HUES64 (cell line): ENCODE data around the gene USP32.
"Not testable (repeated sequence)": the region's sequence is repeated elsewhere in the genome, so short reads cannot be mapped to it uniquely, and the experiment has no call there.

Experiments
- H3K27ac ChIP-seq: 2 replicates; pipeline ENCODE4 v1.7.0; 2013; ENCODE audit warnings: low read depth, low read length, inconsistent platforms
- H3K27me3 ChIP-seq: 2 replicates; pipeline ENCODE4 v1.6.1; 2013; ENCODE audit warnings: mild to moderate bottlenecking, low read length; ENCODE audit not compliant: insufficient read depth
- H3K36me3 ChIP-seq: 2 replicates; pipeline ENCODE4 v1.6.1; 2013; ENCODE audit warnings: mild to moderate bottlenecking, low read length; ENCODE audit not compliant: insufficient read depth
- H3K4me1 ChIP-seq: 2 replicates; pipeline ENCODE4 v1.6.1; 2013; ENCODE audit warnings: mild to moderate bottlenecking, low read length, moderate library complexity; ENCODE audit not compliant: insufficient read depth
- H3K4me3 ChIP-seq: 2 replicates; pipeline ENCODE4 v1.5.1; 2013; ENCODE audit warnings: mild to moderate bottlenecking, low read length, moderate library complexity
- H3K9ac ChIP-seq: 2 replicates; pipeline ENCODE4 v1.6.1; 2013; ENCODE audit warnings: mild to moderate bottlenecking, low read depth, low read length
- H3K9me3 ChIP-seq: 2 replicates; pipeline ENCODE4 v1.6.1; 2013; ENCODE audit warnings: low read depth, low read length; ENCODE audit not compliant: insufficient read depth
- WGBS: fragments of 150-250, 120-280 bp; methylation state at CpG from one replicate; pipeline ENCODE4 v1.1.7; 2013; ENCODE audit warnings: missing lambda C conversion rate; 5-methylcytosine and 5-hydroxymethylcytosine counted together

The USP32 gene

DNA sequence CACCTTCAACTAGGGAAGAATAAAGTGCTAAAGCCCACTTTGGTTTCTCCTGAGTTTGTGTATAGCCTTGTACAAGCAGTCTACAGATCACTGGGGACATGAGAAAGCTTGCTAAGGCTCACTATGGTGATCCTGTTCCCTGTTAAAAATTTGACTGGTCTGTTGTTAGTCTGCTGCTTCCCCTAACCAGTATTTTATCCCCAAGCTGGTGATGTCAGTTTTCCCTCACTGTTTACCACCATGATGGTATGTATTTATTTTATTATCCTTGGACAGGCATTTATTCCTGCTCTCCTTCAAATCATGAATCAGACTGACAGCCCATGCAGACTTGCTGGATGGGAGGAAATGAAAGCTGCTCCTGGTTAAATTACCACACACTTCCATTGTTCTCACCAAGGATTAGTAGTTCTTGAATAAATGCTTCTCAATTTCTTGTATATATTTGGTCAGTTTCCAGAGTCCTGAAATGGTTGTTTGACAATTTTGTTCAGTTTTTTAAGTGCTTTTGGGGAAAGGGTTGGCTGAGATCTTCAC is 142.6 kb downstream of the USP32 start:
- no peaks in the 10 kb centered on the region for H3K27me3 ChIP-seq
- H3K9ac ChIP-seq, result no peak overlapping the region
- no peak overlapping the region for H3K4me3 ChIP-seq
- H3K36me3 ChIP-seq, result peaks cover 61% of the 10 kb centered on the region
- no peaks in the 10 kb centered on the region for H3K9me3 ChIP-seq
- no peak overlapping the region for H3K27ac ChIP-seq
- no peaks in the 10 kb centered on the region for H3K4me1 ChIP-seq

GRCh38 chr17:60248618-60249289 is 143.2 kb downstream of the USP32 start:
- Histone ChIP-seq H3K27me3 (no peaks in the 10 kb centered on the region), H3K36me3 (peaks cover 55% of the 10 kb centered on the region), H3K9ac (no peak overlapping the region), H3K9me3 (no peaks in the 10 kb centered on the region), H3K27ac (no peak overlapping the region), H3K4me1 (no peaks in the 10 kb centered on the region), H3K4me3 (no peak overlapping the region)
- 97% methylated on average over 5 of the region's 5 CpGs for WGBS

- Histone ChIP-seq H3K9ac (no peak overlapping the region), H3K27ac (no peak overlapping the region), H3K4me3 (no peak overlapping the region), H3K27me3 (no peaks in the 10 kb centered on the region), H3K9me3 (no peaks in the 10 kb centered on the region), H3K4me1 (no peaks in the 10 kb centered on the region), H3K36me3 (peaks cover 50% of the 10 kb centered on the region)
- 97% methylated on average over 7 of the region's 7 CpGs for WGBS
These were observed 144.0 kb downstream of the USP32 start for GRCh38 chr17:60247836-60248461.

DNA sequence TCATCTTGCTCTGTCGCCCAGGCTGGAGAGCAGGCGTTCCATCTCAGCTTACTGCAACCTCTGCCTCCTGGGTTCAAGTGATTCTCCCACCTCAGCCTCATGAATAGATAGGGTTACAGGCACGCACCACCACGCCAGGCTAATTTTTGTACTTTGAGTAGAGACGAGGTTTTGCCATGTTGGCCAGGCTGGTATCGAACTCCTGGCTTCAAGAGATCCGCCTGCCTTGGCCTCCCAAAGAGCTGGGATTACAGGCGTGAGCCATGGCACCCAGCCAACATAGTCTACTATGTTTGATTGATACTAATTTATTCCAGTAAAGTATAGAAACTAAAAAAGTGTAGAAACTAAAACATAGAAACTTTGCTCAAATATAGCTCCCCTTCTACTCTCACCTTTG is 147.3 kb downstream of the USP32 start:
- Histone ChIP-seq H3K9me3 (no peaks in the 10 kb centered on the region), H3K4me3 (no peak overlapping the region), H3K27ac (no peak overlapping the region), H3K9ac (no peak overlapping the region), H3K27me3 (no peaks in the 10 kb centered on the region), H3K36me3 (peaks cover 30% of the 10 kb centered on the region), H3K4me1 (no peaks in the 10 kb centered on the region)
- 98% methylated on average over 8 of the region's 8 CpGs for WGBS

GRCh38 chr17:60240290-60240689 is 151.6 kb downstream of the USP32 start:
- WGBS, result over 99% methylated on average over 3 of the region's 3 CpGs
- H3K4me3 ChIP-seq, result no peak overlapping the region
- H3K9me3 ChIP-seq, result no peaks in the 10 kb centered on the region

DNA sequence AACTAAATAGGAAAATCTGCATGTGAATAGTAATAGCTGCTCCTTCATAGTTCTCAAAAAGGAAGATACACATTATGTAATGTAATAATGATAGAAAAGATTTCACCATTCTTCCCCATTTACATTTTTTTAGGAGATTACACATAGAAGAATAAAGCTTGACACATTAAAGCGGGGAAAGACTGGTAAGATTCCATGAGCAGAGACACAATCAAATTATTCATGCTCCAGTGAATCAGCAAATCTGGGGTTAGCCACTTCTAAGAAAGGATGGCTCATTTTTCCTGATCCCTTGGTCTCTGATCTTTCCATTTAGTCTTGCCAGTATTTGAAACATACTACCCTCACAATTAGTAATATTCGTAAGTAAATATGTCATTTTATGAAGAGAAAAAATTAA is 160.2 kb downstream of the USP32 start:
- WGBS, result 93% methylated on average over 1 of the region's 2 CpGs
- Histone ChIP-seq H3K36me3 (peaks cover 34% of the 10 kb centered on the region), H3K4me1 (0 out of 2 replicates have a peak, but pooled peaks cover 3% of the 10 kb centered on the region), H3K9ac (no peak overlapping the region), H3K27ac (no peak overlapping the region), H3K27me3 (no peaks in the 10 kb centered on the region), H3K4me3 (no peak overlapping the region), H3K9me3 (no peaks in the 10 kb centered on the region)

More at GRCh38 chr17:60240290-60240689, 151.6 kb downstream of the USP32 start:
- H3K27ac ChIP-seq, result no peak overlapping the region
- H3K36me3 ChIP-seq, result peaks cover 32% of the 10 kb centered on the region
- H3K9ac ChIP-seq, result no peak overlapping the region
- H3K27me3 ChIP-seq, result no peaks in the 10 kb centered on the region
- no peaks in the 10 kb centered on the region for H3K4me1 ChIP-seq

- no peaks in the 10 kb centered on the region for H3K9me3 ChIP-seq
- no peak overlapping the region for H3K9ac ChIP-seq
- no peak overlapping the region for H3K4me3 ChIP-seq
- peaks cover 34% of the 10 kb centered on the region for H3K36me3 ChIP-seq
- 0 out of 2 replicates have a peak, but pooled peaks cover 3% of the 10 kb centered on the region for H3K4me1 ChIP-seq
- H3K27me3 ChIP-seq, result no peaks in the 10 kb centered on the region
- 94% methylated on average over 4 of the region's 4 CpGs for WGBS
- no peak overlapping the region for H3K27ac ChIP-seq
These were observed 160.7 kb downstream of the USP32 start for GRCh38 chr17:60231234-60231633.

DNA sequence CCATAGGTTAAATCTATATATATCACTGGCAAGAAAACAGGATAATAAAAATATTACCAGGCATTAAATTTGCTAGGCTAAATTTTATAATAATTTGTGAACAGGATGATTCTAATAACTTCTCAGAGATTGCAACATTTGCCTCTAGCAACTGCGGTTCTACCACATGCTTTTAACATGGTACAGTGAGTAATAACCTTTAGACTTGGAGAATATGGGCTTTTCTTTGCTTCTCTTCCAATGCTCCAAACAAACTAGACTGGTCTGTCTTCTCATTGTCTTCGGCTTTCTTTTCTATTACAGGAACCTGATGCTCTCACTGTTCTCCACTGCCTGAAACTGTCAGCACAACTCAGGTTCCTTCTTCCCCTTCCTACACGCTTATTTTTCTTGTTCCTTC is 161.6 kb downstream of the USP32 start:
- Histone ChIP-seq H3K36me3 (peaks cover 34% of the 10 kb centered on the region), H3K27me3 (no peaks in the 10 kb centered on the region), H3K4me3 (no peak overlapping the region), H3K9me3 (no peaks in the 10 kb centered on the region), H3K27ac (no peak overlapping the region), H3K4me1 (0 out of 2 replicates have a peak, but pooled peaks cover 3% of the 10 kb centered on the region), H3K9ac (no peak overlapping the region)
- 95% methylated on average over 3 of the region's 3 CpGs for WGBS

DNA sequence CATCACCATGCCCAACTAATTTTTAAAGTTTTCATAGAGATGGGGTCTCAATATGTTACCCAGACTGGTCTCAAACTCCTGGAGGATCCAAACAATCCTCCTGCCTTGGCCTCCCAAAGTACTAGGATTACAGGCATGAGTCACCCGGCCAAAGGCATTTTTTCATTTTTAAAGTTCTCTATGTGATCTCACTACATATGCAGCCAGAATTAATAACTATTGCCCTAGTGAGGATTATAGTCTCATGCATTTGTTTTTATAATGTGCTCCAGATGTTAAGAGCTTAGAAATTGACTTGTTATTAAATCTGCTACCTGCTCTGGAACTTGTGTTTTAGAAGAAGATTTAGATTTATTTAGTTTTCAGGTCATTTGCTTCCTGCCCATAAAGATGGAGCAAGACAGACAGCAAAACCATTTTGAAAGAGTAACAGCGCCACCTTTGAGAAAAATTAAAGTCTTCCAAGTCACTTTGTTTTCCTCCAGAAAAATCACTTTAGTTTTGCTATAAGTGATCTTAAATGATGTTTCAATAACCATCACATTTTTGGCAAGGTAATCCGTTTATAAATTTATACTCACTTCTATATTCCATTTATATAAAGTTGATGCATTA is 162.6 kb downstream of the USP32 start:
- no peak overlapping the region for H3K27ac ChIP-seq
- H3K4me1 ChIP-seq, result 0 out of 2 replicates have a peak, but pooled peaks cover 3% of the 10 kb centered on the region
- no peaks in the 10 kb centered on the region for H3K9me3 ChIP-seq
- H3K27me3 ChIP-seq, result no peaks in the 10 kb centered on the region
- no peak overlapping the region for H3K9ac ChIP-seq
- WGBS, result 92% methylated on average over 2 of the region's 3 CpGs
- H3K4me3 ChIP-seq, result no peak overlapping the region
- H3K36me3 ChIP-seq, result peaks cover 37% of the 10 kb centered on the region

DNA sequence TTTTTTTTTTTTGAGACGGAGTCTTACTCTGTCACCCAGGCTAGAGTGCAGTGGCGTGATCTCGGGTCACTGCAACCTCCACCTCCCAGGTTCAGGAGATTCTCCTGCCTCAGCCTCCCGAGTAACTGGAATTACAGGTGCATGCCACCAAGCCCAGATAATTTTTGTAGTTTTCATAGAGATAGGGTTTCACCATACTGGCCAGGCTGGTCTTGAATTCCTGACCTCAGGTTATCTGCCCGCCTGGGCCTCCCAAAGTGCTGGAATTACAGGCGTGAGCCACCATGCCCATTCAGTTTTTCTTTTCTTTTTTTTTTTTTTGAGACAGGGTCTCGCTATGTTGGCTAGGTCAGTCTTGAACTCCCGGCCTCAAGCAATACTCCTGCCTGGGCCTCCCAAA is 164.7 kb downstream of the USP32 start:
- H3K9ac ChIP-seq, H3K9me3 ChIP-seq, H3K4me3 ChIP-seq, H3K4me1 ChIP-seq, H3K27ac ChIP-seq, H3K27me3 ChIP-seq: not testable (repeated sequence)
- WGBS, result 95% methylated on average over 8 of the region's 8 CpGs
- H3K36me3 ChIP-seq, result peaks cover 44% of the 10 kb centered on the region

DNA sequence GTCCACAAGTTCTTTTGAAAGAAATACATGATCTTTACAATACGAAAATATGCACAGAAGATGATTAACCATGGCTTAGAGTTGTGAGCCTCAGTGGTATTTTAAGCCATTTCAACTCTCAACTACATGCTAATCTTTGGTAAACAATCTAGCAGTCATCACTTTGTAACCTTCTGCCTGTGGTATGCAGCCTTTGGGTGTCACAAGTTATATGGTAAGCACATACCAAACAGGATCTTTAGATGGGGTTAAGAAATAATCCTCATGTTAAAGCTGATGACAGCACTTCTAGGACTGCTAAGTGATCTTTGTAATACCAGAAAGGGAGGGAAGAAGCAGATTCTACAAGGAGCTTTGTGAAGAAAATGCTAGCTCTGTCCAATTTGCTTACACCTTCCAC is 167.9 kb downstream of the USP32 start:
- Histone ChIP-seq H3K27ac (no peak overlapping the region), H3K27me3 (no peaks in the 10 kb centered on the region), H3K4me1 (no peaks in the 10 kb centered on the region), H3K9ac (no peak overlapping the region), H3K36me3 (peaks cover 59% of the 10 kb centered on the region), H3K9me3 (no peaks in the 10 kb centered on the region), H3K4me3 (no peak overlapping the region)
- 93% methylated on average over 1 of the region's 1 CpG for WGBS
